Stomach (tissue), 9 donors: Measurements from ENCODE around the gene RALGAPB. TPM values are rescaled to one million over a fixed set of nuclear protein-coding genes. Genes with fewer than 3 reads are reported as not detected.

Experiments used
- DNase-seq, 2 donors: peaks; one replicate each; pipeline versions ENCODE4 v3.0.0 to v3.0.0-alpha.2; 2013 to 2019
- H3K27ac ChIP-seq, 5 donors: fragments of 200-600 bp in 4 of 5; sonication (generic) in 4 of 5; one replicate each; pipeline ENCODE4 v1.5.1; 2013 to 2019; ENCODE audit warnings: mild to moderate bottlenecking in 1 of 5, moderate library complexity in 1 of 5
- H3K27me3 ChIP-seq, 3 donors: fragments of 200-600 bp; sonication (generic); one replicate each; pipeline ENCODE4 v1.5.1; 2017 to 2019; ENCODE audit warnings: mixed run types in 1 of 3
- H3K36me3 ChIP-seq, 4 donors: fragments of 200-600 bp; sonication (generic); 1 replicate in 3 of 4; 2 replicates in 1 of 4; pipeline ENCODE4 v1.5.1; 2016 to 2019
- H3K4me1 ChIP-seq, 4 donors: fragments of 200-600 bp; sonication (generic); one replicate each; pipeline ENCODE4 v1.5.1; 2016 to 2019
- H3K4me3 ChIP-seq, 4 donors: fragments of 200-600 bp; sonication (generic) in 3 of 4; one replicate each; pipeline ENCODE4 v1.5.1; 2016 to 2019; ENCODE audit warnings: mild to moderate bottlenecking in 1 of 4
- H3K9me3 ChIP-seq, 4 donors: fragments of 200-600 bp; sonication (generic); one replicate each; pipeline ENCODE4 v1.5.1; 2016 to 2019
- CTCF ChIP-seq, 7 experiments: fragments of 450-650 bp in 4 of 7; fragments of 200-600 bp in 3 of 7; sonication (generic) in 3 of 7; IDR thresholded peaks; one replicate each; pipeline ENCODE4 v1.5.1; 2016 to 2019; ENCODE audit warnings: antibody characterized with exemption in 7 of 7, control low read depth in 2 of 7, mild to moderate bottlenecking in 1 of 7
- EP300 ChIP-seq: sonication (generic); formaldehyde crosslinking; IDR thresholded peaks from one replicate; pipeline ENCODE4 v1.6.1; 2017; ENCODE audit warnings: antibody characterized with exemption
- POLR2A ChIP-seq, 4 donors: fragments of 450-650 bp; IDR thresholded peaks; one replicate each; pipeline ENCODE4 v1.6.1; 2016; ENCODE audit warnings: antibody characterized with exemption in 4 of 4, control low read depth in 2 of 4, mild to moderate bottlenecking in 1 of 4, moderate library complexity in 1 of 4
- POLR2AphosphoS5 ChIP-seq, 3 donors: sonication (generic); formaldehyde crosslinking; IDR thresholded peaks; one replicate each; pipeline ENCODE4 v1.6.1; 2016; ENCODE audit warnings: antibody characterized with exemption in 3 of 3
- WGBS, 5 donors: extraction: QIAGEN DNeasy Blood & Tissue Kit in 3 of 5; methylation state at CpG; one replicate each; pipeline versions ENCODE4 v1.1.5 to v1.1.7; 2013 to 2018; 5-methylcytosine and 5-hydroxymethylcytosine counted together
- intact Hi-C: fragments of 100-400 bp; cut with DNase I; formaldehyde crosslinking; loops from one replicate; pipeline ENCODE4 v1.15.1; 2023; ENCODE audit warnings: low total_unique reads
- polyA plus RNA-seq, 3 donors: library from polyadenylated mRNA; stranded (reverse); fragments of 200-250 nt; gene quantifications; one replicate each; pipeline ENCODE4 v1.2.3, GENCODE V29; 2013
- total RNA-seq, 5 donors: library from RNA; depleted of rRNA; stranded (reverse); fragments of >200 nt; gene quantifications; one replicate each; pipeline versions ENCODE4 v1.1.0 to v1.2.3, GENCODE V29; 2014 to 2016
- donor health status: healthy with polysubstance abuse.
- donor health status: Bipolar disorder and iron deficiency.
- donor health status: healthy.

Gene RALGAPB
- total and polyA plus RNA-seq, 8 donors, result 5.4 to 57.5 (median 36.5) TPM

DNA sequence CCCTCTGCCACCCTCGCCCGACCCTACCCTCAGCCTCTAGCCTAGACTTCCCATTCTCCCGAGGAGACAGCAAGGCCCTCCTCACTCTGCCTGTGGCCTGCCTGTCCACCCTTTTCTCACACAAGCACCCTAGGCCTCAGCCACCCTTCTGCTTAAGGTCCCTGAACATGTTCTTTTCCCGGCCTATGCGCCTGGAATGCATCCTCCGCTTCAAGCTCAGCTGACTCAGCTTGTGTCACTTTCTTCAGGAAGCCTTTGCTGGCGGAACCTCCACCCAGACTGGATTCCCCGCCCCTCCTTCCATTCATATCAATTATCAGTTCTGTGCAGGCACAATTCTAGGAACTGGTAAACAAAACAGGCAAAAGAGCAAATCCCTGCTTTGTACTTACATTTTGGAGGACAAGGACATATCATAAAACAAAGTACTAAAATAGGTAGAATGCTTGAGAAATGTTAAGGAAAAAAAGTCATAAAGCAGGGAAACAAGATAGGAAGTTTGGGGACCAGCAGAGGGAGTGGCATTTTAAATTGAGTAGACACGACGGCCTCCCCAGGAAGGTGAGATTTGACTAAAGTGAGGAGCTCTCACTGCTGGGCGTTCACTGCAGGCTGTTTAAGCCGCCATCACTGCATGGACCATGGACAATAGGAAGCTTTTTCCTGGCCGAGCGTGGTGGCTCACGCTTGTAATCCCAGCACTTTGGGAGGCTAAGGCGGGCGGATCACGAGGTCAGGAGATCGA lies 19.6 kb upstream of the RALGAPB start:
- Histone ChIP-seq H3K36me3 (peaks cover 5 to 36% (median 33%) of the 10 kb centered on the region in 4 donors), H3K9me3 (no peaks in the 10 kb centered on the region), H3K4me1 (peaks cover 0 to 9% (median 6%) of the 10 kb centered on the region in 4 donors), H3K27ac (peak overlapping the region in 3 of 5 donors; percentile 31 to 43 (median 35)), H3K27me3 (no peaks in the 10 kb centered on the region), H3K4me3 (no peak overlapping the region)
- 76 to 86% (median 80%) methylated on average over 16 to 19 of the region's 19 CpGs for WGBS, 5 donors
- intact Hi-C loops, result no loop called here
- peak in 1 of 3 donors; percentile 48 for TF ChIP-seq POLR2AphosphoS5 (IDR thresholded peaks at IDR 0.05)
- TF ChIP-seq EP300, result no peak
- peak in 1 of 2 donors; percentile 39 for DNase-seq

DNA sequence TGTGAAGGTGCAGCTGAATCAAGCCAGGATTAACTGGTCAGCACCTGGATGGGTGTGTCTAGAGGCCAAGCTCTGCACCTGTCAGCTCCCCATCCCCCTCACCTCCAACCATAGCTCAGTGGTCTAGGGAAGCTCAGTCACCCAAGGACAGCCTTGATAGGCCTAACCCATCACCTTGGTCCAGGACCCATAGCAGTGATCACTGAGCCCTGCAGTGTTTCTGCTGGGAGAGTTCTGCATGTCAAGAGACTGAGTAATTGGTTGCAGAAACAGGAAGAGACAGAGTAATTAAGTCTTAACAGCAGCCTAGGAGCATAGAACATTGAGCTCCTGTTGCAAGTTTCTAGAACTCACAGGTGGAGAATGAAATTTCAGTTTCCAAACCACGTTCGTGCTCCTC lies 18.7 kb upstream of the RALGAPB start:
- DNase-seq, result no peak
- H3K9me3 ChIP-seq, result no peaks in the 10 kb centered on the region
- no peak overlapping the region for H3K4me3 ChIP-seq
- intact Hi-C loops, result no loop called here
- H3K27me3 ChIP-seq, result no peaks in the 10 kb centered on the region
- TF ChIP-seq EP300 (no peak), POLR2AphosphoS5 (IDR thresholded peaks at IDR 0.05) (no peak), POLR2A (IDR thresholded peaks at IDR 0.05) (no peak), CTCF (IDR thresholded peaks at IDR 0.05) (no peak)
- no peak overlapping the region for H3K27ac ChIP-seq
- 82 to 96% (median 95%) methylated on average over 2 of the region's 2 CpGs for WGBS, 5 donors
- peaks cover 0 to under 1% (median 0%) of the 10 kb centered on the region in 4 donors for H3K4me1 ChIP-seq
- H3K36me3 ChIP-seq, result peaks cover 5 to 27% (median 26%) of the 10 kb centered on the region in 4 donors

GRCh38 chr20:38454556-38455473 lies 17.8 kb upstream of the RALGAPB start:
- Histone ChIP-seq H3K36me3 (peaks cover 5 to 19% (median 18%) of the 10 kb centered on the region in 4 donors), H3K9me3 (no peaks in the 10 kb centered on the region), H3K27ac (no peak overlapping the region), H3K4me1 (no peaks in the 10 kb centered on the region), H3K4me3 (no peak overlapping the region), H3K27me3 (no peaks in the 10 kb centered on the region)
- 86 to 93% (median 90%) methylated on average over 13 of the region's 13 CpGs for WGBS, 5 donors
- intact Hi-C loops, result no loop called here
- no peak for TF ChIP-seq CTCF (IDR thresholded peaks at IDR 0.05)
- no peak for TF ChIP-seq EP300
- no peak for TF ChIP-seq POLR2AphosphoS5 (IDR thresholded peaks at IDR 0.05)
- no peak for TF ChIP-seq POLR2A (IDR thresholded peaks at IDR 0.05)
- DNase-seq, result no peak

- intact Hi-C loops, result no loop called here
- DNase-seq, result no peak
Observed at GRCh38 chr20:38458314-38458713, 14.3 kb upstream of the RALGAPB start.

More at GRCh38 chr20:38458314-38458713, 14.3 kb upstream of the RALGAPB start:
- H3K27ac ChIP-seq, result no peak overlapping the region
- H3K9me3 ChIP-seq, result no peaks in the 10 kb centered on the region
- H3K4me3 ChIP-seq, result no peak overlapping the region
- H3K27me3 ChIP-seq, result no peaks in the 10 kb centered on the region
- peaks cover 0 to 5% (median 0%) of the 10 kb centered on the region in 4 donors for H3K4me1 ChIP-seq
- 91 to 96% (median 94%) methylated on average over 5 of the region's 5 CpGs for WGBS, 5 donors
- TF ChIP-seq CTCF (IDR thresholded peaks at IDR 0.05), result no peak
- TF ChIP-seq EP300, result no peak
- TF ChIP-seq POLR2A (IDR thresholded peaks at IDR 0.05), result no peak
- no peak for TF ChIP-seq POLR2AphosphoS5 (IDR thresholded peaks at IDR 0.05)
- no peaks in the 10 kb centered on the region for H3K36me3 ChIP-seq
